ENCODE results near the gene FHIT. TPM values are rescaled to one million over a fixed set of nuclear protein-coding genes. Genes with fewer than 3 reads are reported as not detected.

Gene FHIT
- total and polyA plus RNA-seq, 10 of the 15 experiments (the other 5 are each of a cell fraction or from before 2014, with no cell fraction given), result 4.2 to 14.9 (median 9.4) TPM

GRCh38 chr3:59957150-59957549 lies 1294.1 kb downstream of the FHIT start:
- CTCF ChIA-PET, result no interaction called here
- no peaks in the 10 kb centered on the region for H3K4me1 ChIP-seq (ENCODE audit: control insufficient read depth, insufficient read depth, low read length)
- WGBS (ENCODE audit: insufficient coverage, insufficient replicate concordance, low lambda C conversion rate, missing lambda C conversion rate), result 3% methylated on average over 2 of the region's 2 CpGs

GRCh38 chr3:59953104-59953503 lies 1298.1 kb downstream of the FHIT start:
- intact Hi-C loops (cut with micrococcal nuclease; ENCODE audit: unreplicated experiment) (no loop called here), in situ Hi-C loops (cut with MboI) (no loop called here)
- Histone ChIP-seq H3K9me3 (replicated peaks; ENCODE audit: control insufficient read depth, insufficient read depth, low read length) (no peaks in the 10 kb centered on the region), H3K4me3 (no peak overlapping the region), H3K9ac (ENCODE audit: control insufficient read depth, insufficient read depth, low read length) (no peak overlapping the region), H3K27ac (ENCODE audit: control insufficient read depth, insufficient read depth) (no peak overlapping the region), H3K4me1 (ENCODE audit: control insufficient read depth, insufficient read depth, low read length) (no peaks in the 10 kb centered on the region), H2AFZ (ENCODE audit: control insufficient read depth, low read depth, low read length) (no peak overlapping the region), H3K79me2 (ENCODE audit: control insufficient read depth, insufficient read depth, low read length) (no peaks in the 10 kb centered on the region), H3K27me3 (replicated peaks in 1 of 2; ENCODE audit: control insufficient read depth in 2 of 2, insufficient read depth in 2 of 2, low read length in 1 of 2) (no peaks in the 10 kb centered on the region), H3K4me2 (ENCODE audit: control insufficient read depth, insufficient read depth) (no peak overlapping the region), H4K20me1 (ENCODE audit: control insufficient read depth, insufficient read depth) (no peaks in the 10 kb centered on the region), H3K36me3 (ENCODE audit: control insufficient read depth in 2 of 2, insufficient read depth in 2 of 2, low read length in 1 of 2) (no peaks in the 10 kb centered on the region)
- ChIA-PET RAD21 (ENCODE audit: unreplicated experiment) (no interaction called here), SMC1A (ENCODE audit: uncharacterized antibody, unreplicated experiment) (no interaction called here), POLR2A (no interaction called here), CTCF (no interaction called here)
- TF ChIP-seq CHD2 (IDR thresholded peaks at IDR 0.05; ENCODE audit: borderline replicate concordance, low read depth, low read length) (no peak), FOS (IDR thresholded peaks at IDR 0.05; ENCODE audit: borderline replicate concordance, extremely low read depth, insufficient read length) (no peak), BCL11A (IDR thresholded peaks at IDR 0.05; ENCODE audit: low read depth, low read length) (no peak), EP300 (IDR thresholded peaks at IDR 0.05; ENCODE audit: borderline replicate concordance in 1 of 2, control insufficient read depth in 1 of 2, low read depth in 2 of 2, low read length in 2 of 2) (no peak), NFYA (IDR thresholded peaks at IDR 0.05; ENCODE audit: borderline replicate concordance, low read depth, low read length) (no peak), PAX8 (IDR thresholded peaks at IDR 0.05) (no peak), MTA3 (IDR thresholded peaks at IDR 0.05; ENCODE audit: borderline replicate concordance, low read length) (no peak), RUNX3 (IDR thresholded peaks at IDR 0.05; ENCODE audit: low read length) (no peak), REST (IDR thresholded peaks at IDR 0.05; ENCODE audit: low read depth, low read length) (no peak), MYC (IDR thresholded peaks at IDR 0.05; ENCODE audit: insufficient read depth, insufficient read length, insufficient replicate concordance, low read length, severe bottlenecking) (no peak), BMI1 (IDR thresholded peaks at IDR 0.05; ENCODE audit: borderline replicate concordance) (no peak), PML (IDR thresholded peaks at IDR 0.05; ENCODE audit: low read length) (no peak), SMAD5 (IDR thresholded peaks at IDR 0.05; ENCODE audit: low read depth) (no peak)
- BruUV-seq (replicated peaks), result no TSS peak
- no peak for ATAC-seq
- no peak for FAIRE-seq
- no peak for DNase-seq (ENCODE audit: low read depth, low spot score)
- WGBS (ENCODE audit: insufficient coverage, insufficient replicate concordance, low lambda C conversion rate, missing lambda C conversion rate), result 50% methylated on average over 7 of the region's 7 CpGs

More at GRCh38 chr3:59957150-59957549, 1294.1 kb downstream of the FHIT start:
- in situ Hi-C loops (cut with MboI) (no loop called here), intact Hi-C loops (cut with micrococcal nuclease; ENCODE audit: unreplicated experiment) (no loop called here)
- RAD21 ChIA-PET (ENCODE audit: unreplicated experiment), result no interaction called here
- no peaks in the 10 kb centered on the region for H3K79me2 ChIP-seq (ENCODE audit: control insufficient read depth, insufficient read depth, low read length)
- no peak overlapping the region for H2AFZ ChIP-seq (ENCODE audit: control insufficient read depth, low read depth, low read length)
- H3K9ac ChIP-seq (ENCODE audit: control insufficient read depth, insufficient read depth, low read length), result no peak overlapping the region
- H3K36me3 ChIP-seq (ENCODE audit: control insufficient read depth in 2 of 2, insufficient read depth in 2 of 2, low read length in 1 of 2), result no peaks in the 10 kb centered on the region
- no peak for ATAC-seq
- no peaks in the 10 kb centered on the region; the same call in 2 of the 3 replicates for H3K9me3 ChIP-seq (replicated peaks; ENCODE audit: control insufficient read depth, insufficient read depth, low read length)
- H4K20me1 ChIP-seq (ENCODE audit: control insufficient read depth, insufficient read depth), result no peaks in the 10 kb centered on the region
- no peak overlapping the region for H3K4me2 ChIP-seq (ENCODE audit: control insufficient read depth, insufficient read depth)
- H3K4me3 ChIP-seq, result no peak overlapping the region
- FAIRE-seq, result no peak
- TF ChIP-seq CHD2 (IDR thresholded peaks at IDR 0.05; ENCODE audit: borderline replicate concordance, low read depth, low read length) (no peak), MEF2B (IDR thresholded peaks at IDR 0.05; ENCODE audit: partially characterized antibody, poor library complexity, severe bottlenecking) (peak; percentile 23)
- SMC1A ChIA-PET (ENCODE audit: uncharacterized antibody, unreplicated experiment), result no interaction called here
- H3K27me3 ChIP-seq (replicated peaks in 1 of 2; ENCODE audit: control insufficient read depth in 2 of 2, insufficient read depth in 2 of 2, low read length in 1 of 2), result no peaks in the 10 kb centered on the region
- no TSS peak for BruUV-seq (replicated peaks)
- DNase-seq (ENCODE audit: low read depth, low spot score), result no peak
- POLR2A ChIA-PET, result no interaction called here
- no peak overlapping the region for H3K27ac ChIP-seq (ENCODE audit: control insufficient read depth, insufficient read depth)
